ENCODE measurements around the gene TTC19. TPM values are rescaled to one million over a fixed set of nuclear protein-coding genes. Genes with fewer than 3 reads are reported as not detected.
A peak's percentile ranks its signal among the peaks of the same experiment; 100 is the strongest.

Gene TTC19
- total RNA-seq, 1 donor from 2014 or later, result 21.9 TPM

- H3K4me1 Mint-ChIP-seq (ENCODE audit: low read depth, unreplicated experiment), result peaks cover 29% of the 10 kb centered on the region
- H3K4me3 Mint-ChIP-seq (ENCODE audit: unreplicated experiment), result no peak overlapping the region
Measured at GRCh38 chr17:16027708-16028584, 28.3 kb downstream of the TTC19 start.

GRCh38 chr17:16033729-16034349, 34.2 kb downstream of the TTC19 start:
- Mint-ChIP-seq H3K4me3 (ENCODE audit: unreplicated experiment) (no peak overlapping the region), H3K9me3 (ENCODE audit: unreplicated experiment) (peaks cover 4% of the 10 kb centered on the region), H3K27ac (ENCODE audit: unreplicated experiment) (no peak overlapping the region), H3K4me1 (ENCODE audit: low read depth, unreplicated experiment) (peaks cover 29% of the 10 kb centered on the region), H3K27me3 (ENCODE audit: low read depth, unreplicated experiment) (no peaks in the 10 kb centered on the region), H3K36me3 (ENCODE audit: low read depth, unreplicated experiment) (peaks cover 41% of the 10 kb centered on the region)
- Histone ChIP-seq H2AFZ (ENCODE audit: low read depth, low read length) (no peak overlapping the region), H3K9ac (ENCODE audit: low read length) (no peak overlapping the region), H3K9me3 (ENCODE audit: insufficient read depth, low read depth, low read length) (no peaks in the 10 kb centered on the region), H3K4me1 (ENCODE audit: insufficient read depth, low read length) (peaks cover 21% of the 10 kb centered on the region), H3K36me3 (ENCODE audit: insufficient read depth, low read length) (peaks cover 72% of the 10 kb centered on the region), H3K4me2 (ENCODE audit: low read length) (no peak overlapping the region), H3K4me3 (ENCODE audit: insufficient read depth, low read depth, low read length) (no peak overlapping the region), H3K27me3 (ENCODE audit: insufficient read depth, low read length) (no peaks in the 10 kb centered on the region), H3K79me2 (ENCODE audit: insufficient read depth, low read length) (no peaks in the 10 kb centered on the region), H3K27ac (ENCODE audit: low read depth, low read length) (no peak overlapping the region), H4K20me1 (ENCODE audit: insufficient read depth, low read length) (no peaks in the 10 kb centered on the region)
- TF ChIP-seq CTCF (IDR thresholded peaks at IDR 0.05; ENCODE audit: insufficient read depth, low read depth, low read length), result no peak
- TF ChIP-seq EZH2 (IDR thresholded peaks at IDR 0.05; ENCODE audit: insufficient read depth, low read length), result no peak
- DNase-seq (ENCODE audit: low read depth) (no peak), FAIRE-seq (no peak)

More at GRCh38 chr17:16027708-16028584, 28.3 kb downstream of the TTC19 start:
- Histone ChIP-seq H3K27ac (ENCODE audit: low read depth, low read length) (peak overlapping the region; percentile 95), H2AFZ (ENCODE audit: low read depth, low read length) (no peak overlapping the region), H4K20me1 (ENCODE audit: insufficient read depth, low read length) (peaks cover 3% of the 10 kb centered on the region), H3K79me2 (ENCODE audit: insufficient read depth, low read length) (peaks cover 21% of the 10 kb centered on the region), H3K9ac (ENCODE audit: low read length) (peak overlapping the region; percentile 75), H3K4me3 (ENCODE audit: insufficient read depth, low read depth, low read length) (peak overlapping the region; percentile 22), H3K4me1 (ENCODE audit: insufficient read depth, low read length) (peaks cover 23% of the 10 kb centered on the region), H3K4me2 (ENCODE audit: low read length) (peak overlapping the region; percentile 80), H3K36me3 (ENCODE audit: insufficient read depth, low read length) (peaks cover 83% of the 10 kb centered on the region), H3K9me3 (ENCODE audit: insufficient read depth, low read depth, low read length) (no peaks in the 10 kb centered on the region), H3K27me3 (ENCODE audit: insufficient read depth, low read length) (no peaks in the 10 kb centered on the region)
- peaks cover 23% of the 10 kb centered on the region for H3K36me3 Mint-ChIP-seq (ENCODE audit: low read depth, unreplicated experiment)
- H3K27ac Mint-ChIP-seq (ENCODE audit: unreplicated experiment), result peak overlapping the region; percentile 98
- DNase-seq (ENCODE audit: low read depth), result peak; percentile 97
- peak; percentile 89 for FAIRE-seq
- H3K27me3 Mint-ChIP-seq (ENCODE audit: low read depth, unreplicated experiment), result no peaks in the 10 kb centered on the region
- H3K9me3 Mint-ChIP-seq (ENCODE audit: unreplicated experiment), result no peaks in the 10 kb centered on the region
- TF ChIP-seq EZH2 (IDR thresholded peaks at IDR 0.05; ENCODE audit: insufficient read depth, low read length) (no peak), CTCF (IDR thresholded peaks at IDR 0.05; ENCODE audit: insufficient read depth, low read depth, low read length) (peak; percentile 15)
